ENCODE measurements around the gene SPSB1.

SPSB1 gene

GRCh38 chr1:9376886-9377333, 84.2 kb downstream of the SPSB1 start:
- no peak for TF ChIP-seq TCF4 (CRISPR knock-in tag; IDR thresholded peaks at IDR 0.05; ENCODE audit: borderline replicate concordance)
- TF ChIP-seq ZNF565 (CRISPR knock-in tag; conservative IDR thresholded peaks at IDR 0.05; ENCODE audit: low read depth) = no peak
- no peak for TF ChIP-seq ESRRG (CRISPR knock-in tag; IDR thresholded peaks at IDR 0.05)
- TF ChIP-seq GLIS3 (CRISPR knock-in tag; IDR thresholded peaks at IDR 0.05) = no peak
- TF ChIP-seq PPARA (CRISPR knock-in tag; IDR thresholded peaks at IDR 0.05; ENCODE audit: borderline replicate concordance) = no peak
- no peak for TF ChIP-seq ZFP30 (CRISPR knock-in tag; IDR thresholded peaks at IDR 0.05)
- no peak for TF ChIP-seq OSR1 (CRISPR knock-in tag; IDR thresholded peaks at IDR 0.05)
- TF ChIP-seq CSRNP3 (CRISPR knock-in tag; IDR thresholded peaks at IDR 0.05) = no peak
- no peak for TF ChIP-seq PATZ1 (CRISPR knock-in tag; IDR thresholded peaks at IDR 0.05; ENCODE audit: borderline replicate concordance)
- no peak for TF ChIP-seq SNAI2 (CRISPR knock-in tag; IDR thresholded peaks at IDR 0.05)
- TF ChIP-seq ISL1 (CRISPR knock-in tag; IDR thresholded peaks at IDR 0.05) = no peak
- TF ChIP-seq ZFP3 (CRISPR knock-in tag; IDR thresholded peaks at IDR 0.05) = no peak
- no peak for TF ChIP-seq CSDC2 (CRISPR knock-in tag; IDR thresholded peaks at IDR 0.05)
- TF ChIP-seq ZC3H10 (CRISPR knock-in tag; IDR thresholded peaks at IDR 0.05) = no peak
- no peak for TF ChIP-seq BACH2 (CRISPR knock-in tag; IDR thresholded peaks at IDR 0.05; ENCODE audit: borderline replicate concordance)
- no peak for ATAC-seq

GRCh38 chr1:9378801-9379200, 86.1 kb downstream of the SPSB1 start:
- TF ChIP-seq CREB5 (CRISPR knock-in tag; IDR thresholded peaks at IDR 0.05; ENCODE audit: low read depth) (no peak), ZFP3 (CRISPR knock-in tag; IDR thresholded peaks at IDR 0.05) (peak; percentile 95)
- no peak for ATAC-seq

GRCh38 chr1:9380711-9381110, 88.0 kb downstream of the SPSB1 start:
- no peak for TF ChIP-seq OSR1 (CRISPR knock-in tag; IDR thresholded peaks at IDR 0.05)
- ATAC-seq = no peak

GRCh38 chr1:9382643-9383491, 90.2 kb downstream of the SPSB1 start:
- ATAC-seq = no peak
- TF ChIP-seq ISL1 (CRISPR knock-in tag; IDR thresholded peaks at IDR 0.05) = no peak
- TF ChIP-seq POU6F1 (CRISPR knock-in tag; IDR thresholded peaks at IDR 0.05; ENCODE audit: borderline replicate concordance, low read depth) = no peak
- TF ChIP-seq ZNF8 (CRISPR knock-in tag; IDR thresholded peaks at IDR 0.05) = no peak
- TF ChIP-seq RARB (CRISPR knock-in tag; IDR thresholded peaks at IDR 0.05) = no peak
- no peak for TF ChIP-seq PATZ1 (CRISPR knock-in tag; IDR thresholded peaks at IDR 0.05; ENCODE audit: borderline replicate concordance)
- no peak for TF ChIP-seq ZC3H10 (CRISPR knock-in tag; IDR thresholded peaks at IDR 0.05)
- no peak for TF ChIP-seq CSDC2 (CRISPR knock-in tag; IDR thresholded peaks at IDR 0.05)
- TF ChIP-seq BACH2 (CRISPR knock-in tag; IDR thresholded peaks at IDR 0.05; ENCODE audit: borderline replicate concordance) = no peak
- no peak for TF ChIP-seq ZNF565 (CRISPR knock-in tag; conservative IDR thresholded peaks at IDR 0.05; ENCODE audit: low read depth)
- no peak for TF ChIP-seq CSRNP3 (CRISPR knock-in tag; IDR thresholded peaks at IDR 0.05)
- TF ChIP-seq TSHZ2 (CRISPR knock-in tag; IDR thresholded peaks at IDR 0.05) = no peak
- no peak for TF ChIP-seq ESRRG (CRISPR knock-in tag; IDR thresholded peaks at IDR 0.05)
- no peak for TF ChIP-seq SNAI2 (CRISPR knock-in tag; IDR thresholded peaks at IDR 0.05)
- TF ChIP-seq CREB5 (CRISPR knock-in tag; IDR thresholded peaks at IDR 0.05; ENCODE audit: low read depth) = no peak
